ENCODE results near the gene NR5A1.
A peak's percentile ranks its signal among the peaks of the same experiment; 100 is the strongest.

DNA sequence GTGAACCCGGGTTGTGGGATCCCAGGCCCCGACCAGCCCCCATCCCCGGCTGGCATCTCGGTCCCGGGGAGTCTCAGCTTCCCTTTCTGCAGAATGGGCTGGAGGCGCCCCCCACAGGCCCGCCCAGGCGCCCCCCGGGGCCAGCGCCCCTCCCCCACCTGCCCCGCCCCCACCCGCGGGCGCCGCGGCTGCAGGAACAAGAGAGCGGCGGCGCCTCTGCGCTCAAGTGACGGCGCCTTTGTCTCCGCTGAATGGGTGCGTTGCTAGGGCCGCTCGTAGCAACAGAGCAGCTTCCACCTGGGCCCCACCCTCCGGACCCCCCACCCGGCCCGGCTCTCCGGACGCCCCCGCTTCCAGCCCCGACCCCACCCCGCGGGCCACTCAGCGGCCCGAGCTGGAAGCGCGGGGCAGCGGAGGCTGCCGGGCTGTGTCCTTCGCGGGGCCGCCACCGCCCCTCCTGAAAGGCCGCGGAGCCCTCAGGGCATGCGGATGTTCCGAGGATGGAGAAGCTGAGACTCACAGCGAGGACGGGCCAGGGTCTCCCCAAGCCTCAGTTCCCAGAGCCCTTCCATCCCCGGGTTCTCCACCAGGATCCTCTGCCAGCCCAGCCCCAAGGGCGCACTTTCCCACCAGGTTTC, 29.4 kb downstream of the NR5A1 start:
- TF ChIP-seq, protein P1, sequence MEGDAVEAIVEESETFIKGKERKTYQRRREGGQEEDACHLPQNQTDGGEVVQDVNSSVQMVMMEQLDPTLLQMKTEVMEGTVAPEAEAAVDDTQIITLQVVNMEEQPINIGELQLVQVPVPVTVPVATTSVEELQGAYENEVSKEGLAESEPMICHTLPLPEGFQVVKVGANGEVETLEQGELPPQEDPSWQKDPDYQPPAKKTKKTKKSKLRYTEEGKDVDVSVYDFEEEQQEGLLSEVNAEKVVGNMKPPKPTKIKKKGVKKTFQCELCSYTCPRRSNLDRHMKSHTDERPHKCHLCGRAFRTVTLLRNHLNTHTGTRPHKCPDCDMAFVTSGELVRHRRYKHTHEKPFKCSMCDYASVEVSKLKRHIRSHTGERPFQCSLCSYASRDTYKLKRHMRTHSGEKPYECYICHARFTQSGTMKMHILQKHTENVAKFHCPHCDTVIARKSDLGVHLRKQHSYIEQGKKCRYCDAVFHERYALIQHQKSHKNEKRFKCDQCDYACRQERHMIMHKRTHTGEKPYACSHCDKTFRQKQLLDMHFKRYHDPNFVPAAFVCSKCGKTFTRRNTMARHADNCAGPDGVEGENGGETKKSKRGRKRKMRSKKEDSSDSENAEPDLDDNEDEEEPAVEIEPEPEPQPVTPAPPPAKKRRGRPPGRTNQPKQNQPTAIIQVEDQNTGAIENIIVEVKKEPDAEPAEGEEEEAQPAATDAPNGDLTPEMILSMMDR (IDR thresholded peaks at IDR 0.05): no peak
- TF ChIP-seq MAFK (IDR thresholded peaks at IDR 0.05; ENCODE audit: partially characterized antibody) (no peak), RAD21 (conservative IDR thresholded peaks at IDR 0.05 in 1 of 2, IDR thresholded peaks at IDR 0.05 in 1 of 2) (no peak), SMC3 (IDR thresholded peaks at IDR 0.05) (no peak), CHD4 (IDR thresholded peaks at IDR 0.05; ENCODE audit: borderline replicate concordance) (no peak), POLR2A (IDR thresholded peaks at IDR 0.05; ENCODE audit: low read length) (no peak), RARB (CRISPR knock-in tag; IDR thresholded peaks at IDR 0.05) (no peak), RNF2 (IDR thresholded peaks at IDR 0.05; ENCODE audit: borderline replicate concordance, low read depth) (no peak), RCOR1 (IDR thresholded peaks at IDR 0.05; ENCODE audit: low read depth, low read length) (no peak), EP300 (IDR thresholded peaks at IDR 0.05) (no peak)
- TF ChIP-seq, protein P2, sequence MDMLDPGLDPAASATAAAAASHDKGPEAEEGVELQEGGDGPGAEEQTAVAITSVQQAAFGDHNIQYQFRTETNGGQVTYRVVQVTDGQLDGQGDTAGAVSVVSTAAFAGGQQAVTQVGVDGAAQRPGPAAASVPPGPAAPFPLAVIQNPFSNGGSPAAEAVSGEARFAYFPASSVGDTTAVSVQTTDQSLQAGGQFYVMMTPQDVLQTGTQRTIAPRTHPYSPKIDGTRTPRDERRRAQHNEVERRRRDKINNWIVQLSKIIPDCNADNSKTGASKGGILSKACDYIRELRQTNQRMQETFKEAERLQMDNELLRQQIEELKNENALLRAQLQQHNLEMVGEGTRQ (IDR thresholded peaks at IDR 0.05): no peak
- TF ChIP-seq, protein P3, sequence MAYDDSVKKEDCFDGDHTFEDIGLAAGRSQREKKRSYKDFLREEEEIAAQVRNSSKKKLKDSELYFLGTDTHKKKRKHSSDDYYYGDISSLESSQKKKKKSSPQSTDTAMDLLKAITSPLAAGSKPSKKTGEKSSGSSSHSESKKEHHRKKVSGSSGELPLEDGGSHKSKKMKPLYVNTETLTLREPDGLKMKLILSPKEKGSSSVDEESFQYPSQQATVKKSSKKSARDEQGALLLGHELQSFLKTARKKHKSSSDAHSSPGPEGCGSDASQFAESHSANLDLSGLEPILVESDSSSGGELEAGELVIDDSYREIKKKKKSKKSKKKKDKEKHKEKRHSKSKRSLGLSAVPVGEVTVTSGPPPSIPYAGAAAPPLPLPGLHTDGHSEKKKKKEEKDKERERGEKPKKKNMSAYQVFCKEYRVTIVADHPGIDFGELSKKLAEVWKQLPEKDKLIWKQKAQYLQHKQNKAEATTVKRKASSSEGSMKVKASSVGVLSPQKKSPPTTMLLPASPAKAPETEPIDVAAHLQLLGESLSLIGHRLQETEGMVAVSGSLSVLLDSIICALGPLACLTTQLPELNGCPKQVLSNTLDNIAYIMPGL (CRISPR knock-in tag; IDR thresholded peaks at IDR 0.05; ENCODE audit: borderline replicate concordance): no peak
- TF ChIP-seq, protein P4, sequence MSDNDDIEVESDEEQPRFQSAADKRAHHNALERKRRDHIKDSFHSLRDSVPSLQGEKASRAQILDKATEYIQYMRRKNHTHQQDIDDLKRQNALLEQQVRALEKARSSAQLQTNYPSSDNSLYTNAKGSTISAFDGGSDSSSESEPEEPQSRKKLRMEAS (IDR thresholded peaks at IDR 0.05): 0 out of 2 replicates have a peak, but pooled peaks have one; percentile 3

Measured in A549 (cell line).